Measurements from ENCODE around the gene CRHR2. TPM values are rescaled to one million over a fixed set of nuclear protein-coding genes. Genes with fewer than 3 reads are reported as not detected.

CRHR2 gene
- total RNA-seq, 1 experiment from 2014 or later = 0.22 TPM

DNA sequence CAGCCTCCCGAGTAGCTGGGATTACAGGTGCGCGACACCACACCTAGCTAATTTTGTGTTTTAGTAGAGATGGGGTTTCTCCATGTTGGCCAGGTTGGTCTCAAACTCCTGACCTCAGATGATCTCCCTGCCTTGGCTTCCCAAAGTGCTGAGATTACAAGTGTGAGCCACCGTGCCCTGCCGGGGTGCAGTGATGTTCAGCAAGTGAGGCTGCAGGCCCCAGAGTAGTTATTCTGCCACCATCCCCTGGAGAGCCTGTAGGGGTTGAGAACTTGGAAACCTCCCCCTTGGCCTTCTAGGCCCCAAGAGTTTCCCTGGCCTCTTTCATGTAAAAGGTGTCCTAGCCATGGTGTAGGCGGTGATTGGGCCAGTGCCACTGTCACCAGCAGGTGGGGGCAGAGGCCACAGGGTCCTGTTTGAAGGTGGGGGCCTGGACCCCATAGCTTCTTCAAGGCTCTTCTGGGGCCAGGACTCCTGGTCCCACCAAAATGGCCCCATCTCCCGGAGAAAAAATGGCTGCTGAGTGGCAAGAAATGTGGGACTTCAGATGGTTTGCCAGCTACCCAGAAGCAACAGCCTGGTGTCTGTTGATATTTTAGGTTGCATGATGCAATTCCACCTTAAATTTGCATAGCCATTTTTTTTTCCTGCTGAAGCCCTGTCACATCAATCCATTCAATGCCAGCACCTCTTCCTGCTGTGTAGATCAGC is 44.2 kb upstream of the CRHR2 start:
- DNase-seq (ENCODE audit: low spot score) (no peak), ATAC-seq (no peak)
- H3K27ac Mint-ChIP-seq = peak overlapping the region; percentile 87; the same call in 1 of the 2 replicates
- H3K36me3 Mint-ChIP-seq = no peaks in the 10 kb centered on the region
- ChIA-PET POLR2A (no interaction called here), CTCF (interaction anchor here (0.6 to 1.8 kb wide), 7 partner anchors 12 to 723 kb away, joined by 3 to 5 read pairs (median 4); partner anchors contain the start of gene CRHR2)
- peaks cover 12% of the 10 kb centered on the region for H3K27me3 Mint-ChIP-seq (ENCODE audit: low read depth)
- no peak for TF ChIP-seq JAZF1 (CRISPR knock-in tag; IDR thresholded peaks at IDR 0.05)
- TF ChIP-seq, protein P1, sequence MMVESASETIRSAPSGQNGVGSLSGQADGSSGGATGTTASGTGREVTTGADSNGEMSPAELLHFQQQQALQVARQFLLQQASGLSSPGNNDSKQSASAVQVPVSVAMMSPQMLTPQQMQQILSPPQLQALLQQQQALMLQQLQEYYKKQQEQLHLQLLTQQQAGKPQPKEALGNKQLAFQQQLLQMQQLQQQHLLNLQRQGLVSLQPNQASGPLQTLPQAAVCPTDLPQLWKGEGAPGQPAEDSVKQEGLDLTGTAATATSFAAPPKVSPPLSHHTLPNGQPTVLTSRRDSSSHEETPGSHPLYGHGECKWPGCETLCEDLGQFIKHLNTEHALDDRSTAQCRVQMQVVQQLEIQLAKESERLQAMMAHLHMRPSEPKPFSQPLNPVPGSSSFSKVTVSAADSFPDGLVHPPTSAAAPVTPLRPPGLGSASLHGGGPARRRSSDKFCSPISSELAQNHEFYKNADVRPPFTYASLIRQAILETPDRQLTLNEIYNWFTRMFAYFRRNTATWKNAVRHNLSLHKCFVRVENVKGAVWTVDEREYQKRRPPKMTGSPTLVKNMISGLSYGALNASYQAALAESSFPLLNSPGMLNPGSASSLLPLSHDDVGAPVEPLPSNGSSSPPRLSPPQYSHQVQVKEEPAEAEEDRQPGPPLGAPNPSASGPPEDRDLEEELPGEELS (CRISPR knock-in tag; IDR thresholded peaks at IDR 0.05) = no peak
- TF ChIP-seq FOXP1 (CRISPR knock-in tag; IDR thresholded peaks at IDR 0.05; ENCODE audit: borderline replicate concordance) = no peak
- peaks cover 38% of the 10 kb centered on the region for H3K4me1 Mint-ChIP-seq
- no peak overlapping the region for H3K4me3 Mint-ChIP-seq
- no peaks in the 10 kb centered on the region for H3K9me3 Mint-ChIP-seq

DNA sequence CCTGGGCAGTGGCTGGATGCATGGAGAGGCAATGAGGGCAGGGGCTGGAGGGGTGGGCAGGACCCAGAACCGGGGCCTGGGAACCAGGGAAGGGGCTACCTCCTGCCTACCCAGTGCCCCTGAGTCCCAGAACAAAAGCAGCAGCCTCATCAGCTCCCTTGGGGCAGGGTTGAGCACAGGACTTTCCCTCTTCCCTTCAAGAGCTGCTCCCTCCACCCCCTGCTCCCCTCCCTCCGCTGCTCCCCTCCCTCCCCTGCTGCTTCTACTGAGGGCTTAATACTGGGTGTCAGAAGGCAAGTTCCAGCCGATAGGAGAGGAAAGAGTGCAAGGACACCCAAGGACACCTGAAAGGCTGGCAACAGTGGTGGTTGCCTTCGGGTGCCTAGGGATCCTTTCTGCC is 41.5 kb upstream of the CRHR2 start:
- ATAC-seq = no peak
- Mint-ChIP-seq H3K27ac (no peak overlapping the region), H3K36me3 (peaks cover 17% of the 10 kb centered on the region), H3K4me3 (no peak overlapping the region), H3K9me3 (peaks cover 26% of the 10 kb centered on the region), H3K4me1 (peaks cover 31% of the 10 kb centered on the region), H3K27me3 (ENCODE audit: low read depth) (peaks cover 32% of the 10 kb centered on the region)
- TF ChIP-seq SOX15 (CRISPR knock-in tag; IDR thresholded peaks at IDR 0.05) (no peak), ZBTB21 (CRISPR knock-in tag; IDR thresholded peaks at IDR 0.05; ENCODE audit: borderline replicate concordance) (no peak), RELA (CRISPR knock-in tag; IDR thresholded peaks at IDR 0.05; ENCODE audit: borderline replicate concordance) (no peak)
- TF ChIP-seq, protein P2, sequence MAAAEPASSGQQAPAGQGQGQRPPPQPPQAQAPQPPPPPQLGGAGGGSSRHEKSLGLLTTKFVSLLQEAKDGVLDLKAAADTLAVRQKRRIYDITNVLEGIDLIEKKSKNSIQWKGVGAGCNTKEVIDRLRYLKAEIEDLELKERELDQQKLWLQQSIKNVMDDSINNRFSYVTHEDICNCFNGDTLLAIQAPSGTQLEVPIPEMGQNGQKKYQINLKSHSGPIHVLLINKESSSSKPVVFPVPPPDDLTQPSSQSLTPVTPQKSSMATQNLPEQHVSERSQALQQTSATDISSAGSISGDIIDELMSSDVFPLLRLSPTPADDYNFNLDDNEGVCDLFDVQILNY (CRISPR knock-in tag; IDR thresholded peaks at IDR 0.05) = no peak
- TF ChIP-seq, protein P3, sequence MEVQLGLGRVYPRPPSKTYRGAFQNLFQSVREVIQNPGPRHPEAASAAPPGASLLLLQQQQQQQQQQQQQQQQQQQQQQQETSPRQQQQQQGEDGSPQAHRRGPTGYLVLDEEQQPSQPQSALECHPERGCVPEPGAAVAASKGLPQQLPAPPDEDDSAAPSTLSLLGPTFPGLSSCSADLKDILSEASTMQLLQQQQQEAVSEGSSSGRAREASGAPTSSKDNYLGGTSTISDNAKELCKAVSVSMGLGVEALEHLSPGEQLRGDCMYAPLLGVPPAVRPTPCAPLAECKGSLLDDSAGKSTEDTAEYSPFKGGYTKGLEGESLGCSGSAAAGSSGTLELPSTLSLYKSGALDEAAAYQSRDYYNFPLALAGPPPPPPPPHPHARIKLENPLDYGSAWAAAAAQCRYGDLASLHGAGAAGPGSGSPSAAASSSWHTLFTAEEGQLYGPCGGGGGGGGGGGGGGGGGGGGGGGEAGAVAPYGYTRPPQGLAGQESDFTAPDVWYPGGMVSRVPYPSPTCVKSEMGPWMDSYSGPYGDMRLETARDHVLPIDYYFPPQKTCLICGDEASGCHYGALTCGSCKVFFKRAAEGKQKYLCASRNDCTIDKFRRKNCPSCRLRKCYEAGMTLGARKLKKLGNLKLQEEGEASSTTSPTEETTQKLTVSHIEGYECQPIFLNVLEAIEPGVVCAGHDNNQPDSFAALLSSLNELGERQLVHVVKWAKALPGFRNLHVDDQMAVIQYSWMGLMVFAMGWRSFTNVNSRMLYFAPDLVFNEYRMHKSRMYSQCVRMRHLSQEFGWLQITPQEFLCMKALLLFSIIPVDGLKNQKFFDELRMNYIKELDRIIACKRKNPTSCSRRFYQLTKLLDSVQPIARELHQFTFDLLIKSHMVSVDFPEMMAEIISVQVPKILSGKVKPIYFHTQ (CRISPR knock-in tag; IDR thresholded peaks at IDR 0.05) = no peak
- TF ChIP-seq, protein P1 (CRISPR knock-in tag; IDR thresholded peaks at IDR 0.05) = no peak
- TF ChIP-seq, protein P4, sequence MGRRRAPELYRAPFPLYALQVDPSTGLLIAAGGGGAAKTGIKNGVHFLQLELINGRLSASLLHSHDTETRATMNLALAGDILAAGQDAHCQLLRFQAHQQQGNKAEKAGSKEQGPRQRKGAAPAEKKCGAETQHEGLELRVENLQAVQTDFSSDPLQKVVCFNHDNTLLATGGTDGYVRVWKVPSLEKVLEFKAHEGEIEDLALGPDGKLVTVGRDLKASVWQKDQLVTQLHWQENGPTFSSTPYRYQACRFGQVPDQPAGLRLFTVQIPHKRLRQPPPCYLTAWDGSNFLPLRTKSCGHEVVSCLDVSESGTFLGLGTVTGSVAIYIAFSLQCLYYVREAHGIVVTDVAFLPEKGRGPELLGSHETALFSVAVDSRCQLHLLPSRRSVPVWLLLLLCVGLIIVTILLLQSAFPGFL (CRISPR knock-in tag; IDR thresholded peaks at IDR 0.05; ENCODE audit: borderline replicate concordance) = no peak
- DNase-seq (ENCODE audit: low spot score) = no peak
- ChIA-PET CTCF (interaction anchor here (1.2 kb wide), 1 partner anchor 215 kb away, joined by 3 read pairs; no protein-coding TSS in a partner anchor), POLR2A (no interaction called here)

DNA sequence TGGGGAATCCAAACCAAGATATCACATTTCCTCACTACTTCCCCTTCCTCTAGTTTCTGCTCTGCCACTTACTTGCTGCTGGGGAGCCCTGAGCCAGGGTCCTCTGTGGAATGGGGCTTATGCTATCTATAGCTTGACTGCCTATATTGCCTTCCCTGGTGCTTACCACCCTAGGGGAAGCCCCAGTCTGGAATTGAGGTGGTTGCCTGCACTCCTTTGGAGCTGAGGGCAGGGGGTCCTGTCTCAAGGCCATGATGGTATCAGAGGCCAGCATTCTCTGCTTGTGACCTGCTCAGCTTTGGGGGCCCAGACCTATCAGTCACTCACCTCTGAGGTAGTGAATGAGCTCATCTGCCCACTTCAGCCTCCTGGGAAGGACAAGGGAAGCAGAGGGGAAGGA is 40.4 kb upstream of the CRHR2 start:
- Mint-ChIP-seq H3K4me1 (peaks cover 21% of the 10 kb centered on the region), H3K27me3 (ENCODE audit: low read depth) (peaks cover 41% of the 10 kb centered on the region), H3K36me3 (peaks cover 28% of the 10 kb centered on the region), H3K9me3 (peaks cover 37% of the 10 kb centered on the region), H3K4me3 (no peak overlapping the region), H3K27ac (no peak overlapping the region)
- ChIA-PET CTCF (no interaction called here), POLR2A (no interaction called here)
- no peak for DNase-seq (ENCODE audit: low spot score)
- ATAC-seq = no peak
- TF ChIP-seq ZNF423 (CRISPR knock-in tag; IDR thresholded peaks at IDR 0.05) (no peak), MXD4 (CRISPR knock-in tag; IDR thresholded peaks at IDR 0.05; ENCODE audit: borderline replicate concordance) (no peak), IRF2 (CRISPR knock-in tag; IDR thresholded peaks at IDR 0.05; ENCODE audit: borderline replicate concordance, low read depth) (no peak), CREM (CRISPR knock-in tag; IDR thresholded peaks at IDR 0.05) (no peak), RELA (CRISPR knock-in tag; IDR thresholded peaks at IDR 0.05; ENCODE audit: borderline replicate concordance) (no peak), STAT6 (CRISPR knock-in tag; conservative IDR thresholded peaks at IDR 0.05; ENCODE audit: low read depth) (no peak), CREB1 (CRISPR knock-in tag; IDR thresholded peaks at IDR 0.05) (no peak)
- TF ChIP-seq, protein P5, sequence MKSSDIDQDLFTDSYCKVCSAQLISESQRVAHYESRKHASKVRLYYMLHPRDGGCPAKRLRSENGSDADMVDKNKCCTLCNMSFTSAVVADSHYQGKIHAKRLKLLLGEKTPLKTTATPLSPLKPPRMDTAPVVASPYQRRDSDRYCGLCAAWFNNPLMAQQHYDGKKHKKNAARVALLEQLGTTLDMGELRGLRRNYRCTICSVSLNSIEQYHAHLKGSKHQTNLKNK (CRISPR knock-in tag; IDR thresholded peaks at IDR 0.05) = no peak
- TF ChIP-seq, protein P6, sequence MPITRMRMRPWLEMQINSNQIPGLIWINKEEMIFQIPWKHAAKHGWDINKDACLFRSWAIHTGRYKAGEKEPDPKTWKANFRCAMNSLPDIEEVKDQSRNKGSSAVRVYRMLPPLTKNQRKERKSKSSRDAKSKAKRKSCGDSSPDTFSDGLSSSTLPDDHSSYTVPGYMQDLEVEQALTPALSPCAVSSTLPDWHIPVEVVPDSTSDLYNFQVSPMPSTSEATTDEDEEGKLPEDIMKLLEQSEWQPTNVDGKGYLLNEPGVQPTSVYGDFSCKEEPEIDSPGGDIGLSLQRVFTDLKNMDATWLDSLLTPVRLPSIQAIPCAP (CRISPR knock-in tag; IDR thresholded peaks at IDR 0.05) = no peak
